H1 (cell line): ENCODE results near the gene TMEM130. TPM values are rescaled to one million over a fixed set of nuclear protein-coding genes. Genes with fewer than 3 reads are reported as not detected.

Experiments used
- FOSL1 ChIP-seq: IDR thresholded peaks from 2 replicates; pipeline ENCODE4 v1.6.1; 2011; ENCODE audit warnings: mild to moderate bottlenecking, low read depth, low read length, moderate library complexity; ENCODE audit not compliant: insufficient read depth
- GABPA ChIP-seq: IDR thresholded peaks from 2 replicates; pipeline ENCODE4 v1.6.1; 2011; ENCODE audit warnings: mild to moderate bottlenecking, low read length, moderate library complexity, borderline replicate concordance; ENCODE audit not compliant: insufficient read depth
- POU5F1 ChIP-seq: IDR thresholded peaks from 2 replicates; pipeline ENCODE4 v1.6.1; 2011; ENCODE audit warnings: low read depth, mild to moderate bottlenecking, low read length, moderate library complexity
- RAD21 ChIP-seq, 2 experiments: IDR thresholded peaks in 1 of 2; conservative IDR thresholded peaks in 1 of 2; 2 replicates each; pipeline ENCODE4 v1.6.1; 2011; ENCODE audit warnings: low read depth in 2 of 2, low read length in 2 of 2, improper control_type of control experiment in 1 of 2, inconsistent platforms in 1 of 2, mild to moderate bottlenecking in 1 of 2, moderate library complexity in 1 of 2
- TAF1 ChIP-seq: IDR thresholded peaks from 2 replicates; pipeline ENCODE4 v1.6.1; 2011; ENCODE audit warnings: mild to moderate bottlenecking, low read depth, low read length
- TCF12 ChIP-seq: IDR thresholded peaks from 2 replicates; pipeline ENCODE4 v1.6.1; 2011; ENCODE audit warnings: low read depth, mild to moderate bottlenecking, low read length
- YY1 ChIP-seq: IDR thresholded peaks from 2 replicates; pipeline ENCODE4 v1.6.1; 2011; ENCODE audit warnings: low read depth, mild to moderate bottlenecking, low read length
- polyA plus RNA-seq, 7 experiments: library from polyadenylated mRNA; depleted of rRNA in 3 of 7; stranded (reverse) in 5 of 7; unstranded in 2 of 7; fragments of >200 nt in 5 of 7; fragments of 200-250 nt in 2 of 7; gene quantifications; 1 replicate in 5 of 7; 2 replicates in 1 of 7; 4 replicates in 1 of 7; pipeline versions ENCODE4 v1.2.1 to v1.2.3, GENCODE V29; 2011 to 2013; ENCODE audit warnings: missing spikeins in 2 of 7, mixed read lengths in 2 of 7
- total RNA-seq: library from RNA; stranded (reverse); fragmentation: NEBNext Ultra II Directional; extraction: Animal tissue kit (Norgen Biotek cat#: 25700); gene quantifications from 2 replicates; pipeline ENCODE4 v1.2.1, GENCODE V29; 2021

Gene TMEM130
- total and polyA plus RNA-seq, 2 of the 8 experiments (the other 6 are each of a cell fraction or from before 2014, with no cell fraction given): 2.9 to 6.6 TPM

DNA sequence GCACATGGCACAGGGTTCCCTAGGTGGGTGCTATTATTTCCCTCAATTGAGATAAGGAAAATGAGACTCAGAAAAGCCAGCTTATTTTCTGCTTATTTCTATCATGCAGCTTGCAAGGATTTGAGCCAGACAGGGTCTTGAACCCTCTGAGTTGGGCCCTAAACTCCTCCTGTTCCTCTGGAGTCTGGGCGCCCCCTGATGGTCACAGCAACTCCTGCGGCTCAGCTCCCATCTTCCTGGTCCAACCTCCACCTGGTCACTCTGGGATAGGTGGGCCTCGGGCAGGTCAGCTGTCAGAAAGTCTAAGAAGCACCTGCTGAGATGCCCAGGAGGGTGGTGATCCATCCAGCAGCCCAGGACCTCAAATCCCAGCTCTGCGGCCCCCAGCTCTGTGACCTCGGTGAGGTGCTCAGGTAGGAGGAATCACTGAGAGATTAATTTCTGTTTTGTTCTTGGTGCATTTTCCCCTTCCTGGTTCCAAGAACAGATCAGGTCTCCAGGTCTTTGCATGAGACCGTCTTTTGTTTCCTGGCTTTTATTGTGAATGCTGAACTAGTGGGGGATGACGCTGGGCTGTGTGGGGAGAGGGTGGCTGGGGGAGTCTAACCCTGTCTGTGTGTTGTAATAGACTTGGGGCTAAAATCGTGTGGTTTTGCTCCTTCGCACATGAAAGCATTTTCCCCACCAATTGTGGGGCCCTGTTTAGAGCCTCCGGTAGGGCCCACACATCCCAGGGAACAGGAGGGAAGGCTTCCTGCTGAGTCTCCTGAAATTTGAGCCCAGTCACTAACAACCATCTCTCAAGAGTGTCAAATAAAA, 32.8 kb downstream of the TMEM130 start (continued):
- peak; percentile 46; the same call in 1 of the 2 replicates for TF ChIP-seq GABPA
- TF ChIP-seq YY1: peak; percentile 73
- 0 out of 2 replicates have a peak, but pooled peaks have one; percentile 49 for TF ChIP-seq TCF12
- TF ChIP-seq TAF1: no peak
- 0 out of 2 replicates have a peak, but pooled peaks have one; percentile 30 for TF ChIP-seq FOSL1
- no peak for TF ChIP-seq POU5F1
- peak; percentile 94 to 95 for TF ChIP-seq RAD21 (IDR thresholded peaks at IDR 0.05 in 1 of 2, conservative IDR thresholded peaks at IDR 0.05 in 1 of 2; ENCODE audit: low read depth in 2 of 2, low read length in 2 of 2)
